Neural cell (in vitro differentiated cells): ENCODE results near the gene FAM53A.

Source experiments
- CTCF ChIP-seq: fragments of 450-650 bp; IDR thresholded peaks from 2 replicates; pipeline ENCODE4 v1.5.1; 2014; ENCODE audit warnings: antibody characterized with exemption, mild to moderate bottlenecking, moderate library complexity; ENCODE audit not compliant: poor library complexity, severe bottlenecking
- MXI1 ChIP-seq: fragments of 450-650 bp; conservative IDR thresholded peaks from 2 replicates; pipeline ENCODE4 v1.6.1; 2014; ENCODE audit warnings: antibody characterized with exemption, mild to moderate bottlenecking; ENCODE audit not compliant: poor library complexity, severe bottlenecking
- POLR2AphosphoS5 ChIP-seq: IDR thresholded peaks from 2 replicates; pipeline ENCODE4 v1.6.1; 2012
- SMC3 ChIP-seq: fragments of 450-650 bp; conservative IDR thresholded peaks from 2 replicates; pipeline ENCODE4 v1.6.1; 2014; ENCODE audit warnings: antibody characterized with exemption, mild to moderate bottlenecking, moderate library complexity; ENCODE audit not compliant: poor library complexity
- TAF1 ChIP-seq: IDR thresholded peaks from 2 replicates; pipeline ENCODE4 v1.6.1; 2012; ENCODE audit warnings: low read depth

GRCh38 chr4:1673671-1674070 is 10.4 kb downstream of the FAM53A start:
- no peak for TF ChIP-seq CTCF
- TF ChIP-seq MXI1, result no peak
- no peak for TF ChIP-seq SMC3
- TF ChIP-seq POLR2AphosphoS5, result no peak
- TF ChIP-seq TAF1, result no peak
